Transverse colon (tissue), 4 donors: ENCODE data around the gene UVRAG. TPM values are rescaled to one million over a fixed set of nuclear protein-coding genes. Genes with fewer than 3 reads are reported as not detected.

Source experiments
- DNase-seq: peaks from one replicate; pipeline ENCODE4 v3.0.0-alpha.2; 2019
- H3K27ac ChIP-seq, 4 donors: fragments of 200-600 bp; sonication (generic); 2 replicates each; pipeline ENCODE4 v1.5.1; 2016 to 2018; ENCODE audit warnings: inconsistent platforms in 4 of 4
- H3K27me3 ChIP-seq: fragments of 200-600 bp; sonication (generic); 2 replicates; pipeline ENCODE4 v1.5.1; 2017; ENCODE audit warnings: inconsistent platforms
- H3K36me3 ChIP-seq, 4 donors: fragments of 200-600 bp; sonication (generic); 2 replicates each; pipeline ENCODE4 v1.5.1; 2017 to 2019; ENCODE audit warnings: inconsistent platforms in 4 of 4
- H3K4me1 ChIP-seq, 4 donors: fragments of 200-600 bp; sonication (generic); 2 replicates each; pipeline ENCODE4 v1.5.1; 2017 to 2020; ENCODE audit warnings: inconsistent platforms in 4 of 4
- H3K4me3 ChIP-seq, 4 donors: fragments of 200-600 bp; sonication (generic); 1 replicate in 1 of 4; 2 replicates in 3 of 4; pipeline versions ENCODE4 v1.5.1 to v1.6.1; 2017 to 2019; ENCODE audit warnings: inconsistent platforms in 4 of 4
- H3K9me3 ChIP-seq, 2 donors: fragments of 200-600 bp; sonication (generic); 2 replicates each; pipeline ENCODE4 v1.5.1; 2017 to 2019; ENCODE audit warnings: inconsistent platforms in 2 of 2
- EP300 ChIP-seq: sonication (generic); formaldehyde crosslinking; IDR thresholded peaks from one replicate; pipeline ENCODE4 v1.6.1; 2017; ENCODE audit warnings: antibody characterized with exemption, low read depth
- POLR2A ChIP-seq: fragments of 450-650 bp; IDR thresholded peaks from one replicate; pipeline ENCODE4 v1.6.1; 2016; ENCODE audit warnings: antibody characterized with exemption, mild to moderate bottlenecking, moderate library complexity
- POLR2AphosphoS5 ChIP-seq, 3 donors: sonication (generic); formaldehyde crosslinking; IDR thresholded peaks; one replicate each; pipeline ENCODE4 v1.6.1; 2016; ENCODE audit warnings: antibody characterized with exemption in 3 of 3
- WGBS, 2 donors: methylation state at CpG; one replicate each; pipeline ENCODE4 v1.1.5; 2018; ENCODE audit warnings: low coverage in 1 of 2; 5-methylcytosine and 5-hydroxymethylcytosine counted together
- in situ Hi-C, 4 donors: fragments of 200-750 bp; cut with MboI; loops; one replicate each; pipeline versions ENCODE4 v1.15.0 to v1.15.1; 2017; ENCODE audit warnings: low sequenced_read_pairs in 3 of 4, low pct_ligation_motif_present in 1 of 4, low pct_unique_long_range_greater_than_20kb in 1 of 4
- intact Hi-C: fragments of 100-400 bp; cut with DNase I; formaldehyde crosslinking; loops from one replicate; pipeline ENCODE4 v1.15.1; 2023; ENCODE audit warnings: low total_unique reads
- small RNA-seq, 4 donors: library from RNA; depleted of rRNA; stranded (forward); fragments of <200 nt; gene quantifications; one replicate each; pipeline ENCODE3, GENCODE V24; 2016
- total RNA-seq, 4 donors: library from RNA; depleted of rRNA; stranded (reverse); fragments of >200 nt; gene quantifications; one replicate each; pipeline ENCODE4 v1.1.0, GENCODE V29; 2016
- TF ChIP-seq, protein P1 (sequence below), 5 experiments: fragments of 200-600 bp in 3 of 5; fragments of 450-650 bp in 2 of 5; sonication (generic) in 3 of 5; IDR thresholded peaks; 1 replicate in 2 of 5; 2 replicates in 3 of 5; pipeline ENCODE4 v1.5.1; 2016 to 2017; ENCODE audit warnings: antibody characterized with exemption in 5 of 5, inconsistent platforms in 3 of 5, mild to moderate bottlenecking in 2 of 5, moderate library complexity in 1 of 5

Gene UVRAG
- total RNA-seq, 4 donors from 2014 or later = 12.7 to 34.6 (median 19.3) TPM

DNA sequence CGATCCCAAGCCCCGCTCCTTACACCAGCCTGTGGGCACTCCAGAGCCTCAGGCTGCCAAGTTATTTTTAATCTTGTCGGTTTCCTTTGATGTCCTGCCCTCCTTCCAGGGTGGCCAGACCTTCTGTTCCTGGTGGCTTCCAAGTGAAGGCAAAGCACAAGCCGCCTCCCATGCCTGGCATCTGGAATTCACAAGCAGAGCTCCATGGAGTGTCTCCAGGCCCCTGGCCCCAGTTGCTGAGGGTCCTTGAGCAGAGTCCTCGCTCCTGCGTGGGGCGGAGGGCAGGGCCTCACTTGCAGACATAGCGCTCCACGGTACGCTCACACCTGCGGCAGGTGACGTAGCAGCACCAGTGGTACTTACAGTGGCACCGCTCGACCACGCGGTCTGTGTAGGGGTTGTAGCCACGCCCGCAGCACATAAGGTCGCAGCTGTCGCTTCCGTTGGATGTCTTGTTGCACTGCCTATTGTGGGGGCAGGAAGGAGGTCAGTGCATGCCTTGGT lies 371.8 kb downstream of the UVRAG start:
- 90% methylated on average over 21 of the region's 21 CpGs; no CpG with 5 or more reads in 1 of the 2 donors for WGBS, 2 donors
- no peak overlapping the region for H3K4me3 ChIP-seq
- H3K27ac ChIP-seq = no peak overlapping the region
- intact Hi-C loops (no loop called here), in situ Hi-C loops (no loop called here)
- DNase-seq = no peak
- H3K36me3 ChIP-seq = no peaks in the 10 kb centered on the region
- H3K4me1 ChIP-seq = peaks cover 0 to 5% (median 2%) of the 10 kb centered on the region in 4 donors
- TF ChIP-seq POLR2A (no peak), EP300 (no peak), POLR2AphosphoS5 (IDR thresholded peaks at IDR 0.05) (no peak)
- TF ChIP-seq, protein P1, sequence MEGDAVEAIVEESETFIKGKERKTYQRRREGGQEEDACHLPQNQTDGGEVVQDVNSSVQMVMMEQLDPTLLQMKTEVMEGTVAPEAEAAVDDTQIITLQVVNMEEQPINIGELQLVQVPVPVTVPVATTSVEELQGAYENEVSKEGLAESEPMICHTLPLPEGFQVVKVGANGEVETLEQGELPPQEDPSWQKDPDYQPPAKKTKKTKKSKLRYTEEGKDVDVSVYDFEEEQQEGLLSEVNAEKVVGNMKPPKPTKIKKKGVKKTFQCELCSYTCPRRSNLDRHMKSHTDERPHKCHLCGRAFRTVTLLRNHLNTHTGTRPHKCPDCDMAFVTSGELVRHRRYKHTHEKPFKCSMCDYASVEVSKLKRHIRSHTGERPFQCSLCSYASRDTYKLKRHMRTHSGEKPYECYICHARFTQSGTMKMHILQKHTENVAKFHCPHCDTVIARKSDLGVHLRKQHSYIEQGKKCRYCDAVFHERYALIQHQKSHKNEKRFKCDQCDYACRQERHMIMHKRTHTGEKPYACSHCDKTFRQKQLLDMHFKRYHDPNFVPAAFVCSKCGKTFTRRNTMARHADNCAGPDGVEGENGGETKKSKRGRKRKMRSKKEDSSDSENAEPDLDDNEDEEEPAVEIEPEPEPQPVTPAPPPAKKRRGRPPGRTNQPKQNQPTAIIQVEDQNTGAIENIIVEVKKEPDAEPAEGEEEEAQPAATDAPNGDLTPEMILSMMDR (IDR thresholded peaks at IDR 0.05) = no peak
- no peaks in the 10 kb centered on the region for H3K27me3 ChIP-seq
- no peaks in the 10 kb centered on the region for H3K9me3 ChIP-seq

DNA sequence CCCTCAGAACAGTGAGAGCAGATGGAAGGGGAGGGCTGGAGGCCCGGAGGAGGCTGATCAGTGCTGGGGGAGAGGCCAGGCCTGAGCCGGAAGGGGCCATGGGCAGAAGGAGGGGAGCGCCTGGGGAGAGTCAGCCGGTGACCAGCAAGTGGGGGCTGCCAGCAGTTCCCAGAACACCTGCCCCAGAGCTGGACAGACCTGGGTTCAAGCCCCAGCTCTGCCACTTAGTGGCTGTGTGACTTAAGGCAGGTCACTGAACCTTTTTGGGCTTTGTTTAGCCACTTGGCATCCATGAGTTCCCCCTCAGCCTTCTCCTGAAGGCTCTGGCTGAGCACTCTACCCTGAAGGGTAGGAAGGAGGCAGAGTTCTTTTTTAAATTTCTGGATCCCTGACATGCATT lies 373.9 kb downstream of the UVRAG start:
- Histone ChIP-seq H3K36me3 (no peaks in the 10 kb centered on the region), H3K27me3 (no peaks in the 10 kb centered on the region), H3K4me1 (peaks cover 0 to 5% (median 2%) of the 10 kb centered on the region in 4 donors), H3K9me3 (no peaks in the 10 kb centered on the region), H3K27ac (no peak overlapping the region), H3K4me3 (no peak overlapping the region)
- DNase-seq = no peak
- 70 to 94% methylated on average over 2 to 4 of the region's 4 CpGs for WGBS, 2 donors
- TF ChIP-seq EP300 (no peak), POLR2AphosphoS5 (IDR thresholded peaks at IDR 0.05) (no peak)
- intact Hi-C loops (no loop called here), in situ Hi-C loops (no loop called here)

DNA sequence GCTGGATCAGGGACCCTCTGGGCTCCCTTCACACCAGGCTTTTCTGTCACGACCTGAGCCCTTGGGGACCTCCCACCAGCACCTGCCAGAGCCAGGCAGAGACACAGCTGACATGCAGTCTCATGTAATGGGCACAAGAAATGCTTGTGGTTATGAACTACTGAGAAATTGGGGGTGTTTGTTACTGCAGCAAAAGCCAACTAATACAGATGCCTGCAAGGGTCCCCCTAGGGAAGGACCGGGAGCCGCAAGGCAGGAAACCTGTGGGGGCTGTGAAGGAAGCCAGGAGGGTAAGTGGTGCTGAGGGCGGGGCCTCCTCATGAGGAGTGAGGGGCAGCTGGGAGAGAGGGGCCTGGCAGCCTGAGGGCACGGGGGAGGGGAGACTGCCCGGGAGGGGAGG lies 374.7 kb downstream of the UVRAG start:
- Histone ChIP-seq H3K36me3 (no peaks in the 10 kb centered on the region), H3K27ac (no peak overlapping the region), H3K27me3 (no peaks in the 10 kb centered on the region), H3K4me1 (peaks cover 0 to 5% (median 2%) of the 10 kb centered on the region in 4 donors), H3K9me3 (no peaks in the 10 kb centered on the region), H3K4me3 (no peak overlapping the region)
- no peak for DNase-seq
- intact Hi-C loops = no loop called here
- WGBS, 2 donors = 85% methylated on average over 6 of the region's 6 CpGs; no CpG with 5 or more reads in 1 of the 2 donors
- no peak for TF ChIP-seq POLR2A
- TF ChIP-seq EP300 = no peak
- TF ChIP-seq, protein P1 (IDR thresholded peaks at IDR 0.05) = no peak
- TF ChIP-seq POLR2AphosphoS5 (IDR thresholded peaks at IDR 0.05) = no peak
- in situ Hi-C loops = no loop called here

DNA sequence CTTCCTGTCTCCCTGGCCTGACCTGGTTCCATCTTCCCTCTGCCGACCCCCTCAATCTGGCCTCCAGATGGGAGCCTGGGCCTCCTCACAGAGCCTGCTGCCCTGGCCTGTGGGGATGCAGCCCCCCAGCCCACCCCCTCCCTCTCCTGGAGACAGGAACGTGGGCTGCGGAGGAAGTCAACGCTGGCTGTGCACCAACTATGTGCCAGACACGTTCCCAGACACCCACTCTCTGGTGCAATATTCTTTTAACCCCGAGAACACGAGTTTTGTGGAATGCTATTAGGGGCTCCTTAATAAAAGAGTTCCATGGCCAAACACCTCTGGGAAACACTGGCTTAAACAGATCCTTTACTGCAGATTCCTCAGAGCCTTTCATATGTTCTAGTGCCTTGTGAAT lies 375.4 kb downstream of the UVRAG start:
- Histone ChIP-seq H3K27me3 (no peaks in the 10 kb centered on the region), H3K9me3 (no peaks in the 10 kb centered on the region), H3K36me3 (no peaks in the 10 kb centered on the region), H3K27ac (no peak overlapping the region), H3K4me1 (peaks cover 0 to 5% (median 2%) of the 10 kb centered on the region in 4 donors), H3K4me3 (no peak overlapping the region)
- TF ChIP-seq, protein P1 (IDR thresholded peaks at IDR 0.05) = no peak
- TF ChIP-seq POLR2AphosphoS5 (IDR thresholded peaks at IDR 0.05) (no peak), EP300 (no peak), POLR2A (no peak)
- in situ Hi-C loops = no loop called here
- WGBS, 2 donors = 46 to 70% methylated on average over 2 to 7 of the region's 7 CpGs
- no peak for DNase-seq
- intact Hi-C loops = no loop called here

Small RNA genes within 50 kb of the gene (small RNA-seq; reads per million reads assigned to genes)
- 0 reads per million in 4 donors for gene RF00019
- 0 reads per million in 4 donors for gene RNA5SP344

Other genes with a start within 250 kb of the UVRAG start
- gene MAP6, start 146.2 kb upstream of the UVRAG start, total RNA-seq = 1 to 10 TPM; 1.9 to 6.4 (median 3.0) TPM
- 100 to 1,000 TPM; 154 to 251 (median 183) TPM for gene MOGAT2, start 97.4 kb upstream of the UVRAG start, total RNA-seq
- 1 to 10 TPM in 2 of 4 donors, not detected in 2; 3.3 to 3.7 TPM for gene DGAT2, start 46.4 kb upstream of the UVRAG start, total RNA-seq